Measurements from ENCODE around the gene IGFL4. TPM values are rescaled to one million over a fixed set of nuclear protein-coding genes. Genes with fewer than 3 reads are reported as not detected.

IGFL4 gene
- total RNA-seq, 1 donor from 2014 or later: not detected

DNA sequence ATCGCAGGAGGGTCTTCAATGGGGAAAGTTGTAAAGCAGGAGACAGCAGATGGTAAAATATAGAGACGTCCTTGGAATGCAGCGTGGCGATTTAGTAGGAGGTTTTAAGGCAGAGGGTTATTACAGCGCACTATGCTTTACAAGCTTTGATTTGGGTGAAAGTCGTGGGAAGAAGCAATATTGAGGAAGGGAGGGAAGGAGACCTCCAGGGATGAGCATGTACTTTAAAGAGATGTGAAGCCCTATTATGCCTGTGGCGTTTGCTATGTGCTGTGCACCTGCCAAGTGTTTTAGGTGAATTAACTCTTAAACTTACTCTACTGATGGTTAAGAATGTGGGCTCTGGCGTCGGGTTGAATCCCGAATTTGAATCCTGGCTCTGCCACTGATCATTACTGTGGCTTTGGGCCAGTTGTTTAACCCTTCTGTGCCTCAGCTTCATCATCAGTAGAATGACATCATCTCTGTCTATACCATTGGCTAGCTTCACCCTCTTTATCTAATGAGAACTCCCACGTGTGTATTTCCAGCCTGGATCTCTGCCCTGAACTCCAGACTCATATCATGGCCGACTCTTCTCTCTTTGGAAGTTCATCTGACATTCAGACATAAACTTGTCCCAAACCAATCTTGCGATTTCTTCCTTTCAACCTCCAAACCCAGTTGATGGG lies 45.0 kb downstream of the IGFL4 start:
- no peaks in the 10 kb centered on the region for H3K9me3 Mint-ChIP-seq (ENCODE audit: unreplicated experiment)
- H3K27ac Mint-ChIP-seq (ENCODE audit: unreplicated experiment): no peak overlapping the region

DNA sequence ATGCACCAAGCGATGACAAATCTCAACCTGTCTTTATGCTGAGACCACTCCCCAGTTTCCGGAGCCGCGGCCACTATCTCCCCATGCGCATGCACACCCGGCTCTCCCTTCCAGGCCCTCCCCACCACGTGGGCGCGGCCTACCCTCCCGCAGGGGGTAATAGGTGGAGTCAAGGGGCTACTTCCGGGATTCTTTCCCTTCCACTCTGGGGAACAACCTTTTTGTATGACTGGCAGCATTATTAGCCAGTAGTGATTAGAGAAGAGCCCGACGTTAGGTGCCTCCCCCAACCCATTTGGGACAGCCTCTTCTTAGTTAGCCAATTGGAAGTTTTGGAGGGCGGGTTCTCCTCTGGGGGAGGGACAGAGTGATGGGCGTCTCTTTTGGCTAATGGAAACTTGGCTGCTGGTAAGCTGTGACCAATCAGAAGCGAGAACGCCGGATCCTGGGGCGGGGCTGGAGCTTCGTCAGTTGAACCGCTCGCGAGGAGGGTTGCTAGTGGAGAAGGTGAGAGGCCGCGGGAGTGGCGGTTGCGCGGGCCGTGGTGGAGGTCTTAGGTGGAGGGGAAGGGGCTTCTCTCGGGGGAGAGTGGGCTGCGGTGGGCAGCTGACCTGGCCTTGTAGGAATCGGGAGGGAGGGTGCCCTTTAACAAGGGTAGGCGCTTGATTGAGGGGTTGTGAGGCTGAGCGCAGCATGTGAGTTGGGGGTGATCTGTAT lies 45.6 kb downstream of the IGFL4 start, which contains the start of gene CCDC61:
CCDC61 (plus strand) TSS at position 470 of the 717 bp plus-strand sequence. CDS start 7,552 bp downstream, outside the sequence.
- peak; percentile 94 for DNase-seq (ENCODE audit: low spot score)
- Mint-ChIP-seq H3K4me3 (ENCODE audit: unreplicated experiment) (peak within 1 kb of the TSS; percentile 29), H3K27ac (ENCODE audit: unreplicated experiment) (no peak within 1 kb of the TSS), H3K27me3 (ENCODE audit: unreplicated experiment) (peaks cover 5% of the 10 kb centered on the region), H3K36me3 (ENCODE audit: low read depth, unreplicated experiment) (peaks cover 4% of the 10 kb centered on the region), H3K4me1 (ENCODE audit: unreplicated experiment) (peaks cover 15% of the 10 kb centered on the region), H3K9me3 (ENCODE audit: unreplicated experiment) (no peaks in the 10 kb centered on the region)
- TF ChIP-seq, protein P1, sequence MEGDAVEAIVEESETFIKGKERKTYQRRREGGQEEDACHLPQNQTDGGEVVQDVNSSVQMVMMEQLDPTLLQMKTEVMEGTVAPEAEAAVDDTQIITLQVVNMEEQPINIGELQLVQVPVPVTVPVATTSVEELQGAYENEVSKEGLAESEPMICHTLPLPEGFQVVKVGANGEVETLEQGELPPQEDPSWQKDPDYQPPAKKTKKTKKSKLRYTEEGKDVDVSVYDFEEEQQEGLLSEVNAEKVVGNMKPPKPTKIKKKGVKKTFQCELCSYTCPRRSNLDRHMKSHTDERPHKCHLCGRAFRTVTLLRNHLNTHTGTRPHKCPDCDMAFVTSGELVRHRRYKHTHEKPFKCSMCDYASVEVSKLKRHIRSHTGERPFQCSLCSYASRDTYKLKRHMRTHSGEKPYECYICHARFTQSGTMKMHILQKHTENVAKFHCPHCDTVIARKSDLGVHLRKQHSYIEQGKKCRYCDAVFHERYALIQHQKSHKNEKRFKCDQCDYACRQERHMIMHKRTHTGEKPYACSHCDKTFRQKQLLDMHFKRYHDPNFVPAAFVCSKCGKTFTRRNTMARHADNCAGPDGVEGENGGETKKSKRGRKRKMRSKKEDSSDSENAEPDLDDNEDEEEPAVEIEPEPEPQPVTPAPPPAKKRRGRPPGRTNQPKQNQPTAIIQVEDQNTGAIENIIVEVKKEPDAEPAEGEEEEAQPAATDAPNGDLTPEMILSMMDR (IDR thresholded peaks at IDR 0.05; ENCODE audit: unreplicated experiment): no peak

More for the DNA sequence above, 45.0 kb downstream of the IGFL4 start:
- H3K4me1 Mint-ChIP-seq (ENCODE audit: unreplicated experiment): peaks cover 19% of the 10 kb centered on the region
- TF ChIP-seq, protein P1 (IDR thresholded peaks at IDR 0.05; ENCODE audit: unreplicated experiment): no peak
- no peak for DNase-seq (ENCODE audit: low spot score)
- H3K4me3 Mint-ChIP-seq (ENCODE audit: unreplicated experiment): no peak overlapping the region
- peaks cover 4% of the 10 kb centered on the region for H3K36me3 Mint-ChIP-seq (ENCODE audit: low read depth, unreplicated experiment)
- H3K27me3 Mint-ChIP-seq (ENCODE audit: unreplicated experiment): peaks cover 4% of the 10 kb centered on the region

DNA sequence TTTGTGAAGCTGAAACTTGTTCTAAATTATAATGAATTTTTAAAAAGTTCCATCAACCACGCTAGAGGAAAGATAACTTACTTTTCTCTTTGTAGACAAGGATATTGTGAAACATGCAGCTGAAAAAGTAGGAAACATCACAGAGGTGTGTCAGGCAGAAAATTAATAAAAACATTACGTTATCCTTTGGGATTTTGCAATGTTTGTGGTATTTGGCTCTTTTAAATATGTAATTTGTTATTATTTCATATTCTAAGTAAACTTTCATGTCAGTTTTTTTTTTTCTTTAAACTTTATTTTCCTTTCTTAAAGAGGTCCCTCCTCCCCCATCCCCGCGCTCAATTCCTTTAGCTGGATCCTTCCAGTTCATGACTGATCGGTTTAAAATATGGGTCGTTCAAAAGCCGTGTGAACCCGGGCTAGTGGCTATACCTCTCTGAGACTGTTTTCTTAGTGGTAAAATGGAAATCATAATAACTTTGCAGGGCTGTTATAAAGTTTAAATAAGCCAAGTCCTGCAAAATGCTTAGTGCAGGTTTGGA lies 46.3 kb downstream of the IGFL4 start:
- Mint-ChIP-seq H3K36me3 (ENCODE audit: low read depth, unreplicated experiment) (peaks cover 3% of the 10 kb centered on the region), H3K27me3 (ENCODE audit: unreplicated experiment) (peaks cover 8% of the 10 kb centered on the region), H3K9me3 (ENCODE audit: unreplicated experiment) (no peaks in the 10 kb centered on the region), H3K27ac (ENCODE audit: unreplicated experiment) (no peak overlapping the region), H3K4me3 (ENCODE audit: unreplicated experiment) (peak overlapping the region; percentile 29), H3K4me1 (ENCODE audit: unreplicated experiment) (peaks cover 10% of the 10 kb centered on the region)
- TF ChIP-seq, protein P1 (IDR thresholded peaks at IDR 0.05; ENCODE audit: unreplicated experiment): no peak
- DNase-seq (ENCODE audit: low spot score): no peak

GRCh38 chr19:45990113-45990728 lies 50.6 kb downstream of the IGFL4 start:
- Mint-ChIP-seq H3K4me3 (ENCODE audit: unreplicated experiment) (no peak overlapping the region), H3K9me3 (ENCODE audit: unreplicated experiment) (no peaks in the 10 kb centered on the region), H3K27me3 (ENCODE audit: unreplicated experiment) (peaks cover 7% of the 10 kb centered on the region), H3K4me1 (ENCODE audit: unreplicated experiment) (no peaks in the 10 kb centered on the region), H3K27ac (ENCODE audit: unreplicated experiment) (no peak overlapping the region), H3K36me3 (ENCODE audit: low read depth, unreplicated experiment) (no peaks in the 10 kb centered on the region)
- no peak for DNase-seq (ENCODE audit: low spot score)
- TF ChIP-seq, protein P1 (IDR thresholded peaks at IDR 0.05; ENCODE audit: unreplicated experiment): no peak

Small RNA genes lying within 50 kb of the gene (microRNA-seq; reads per million reads assigned to microRNA genes)
- 330 reads per million, percentile 89 among the genes with 10 or more reads in this experiment for gene MIR769 (ENCODE audit: unreplicated experiment)

Other genes with a start within 250 kb of the IGFL4 start
- 95.3 TPM for gene DMWD, start 248.2 kb downstream of the IGFL4 start, total RNA-seq (ENCODE audit: unreplicated experiment)
- gene RSPH6A, start 225.7 kb downstream of the IGFL4 start, total RNA-seq (ENCODE audit: unreplicated experiment): 0.28 TPM
- gene SYMPK, start 177.9 kb downstream of the IGFL4 start, total RNA-seq (ENCODE audit: unreplicated experiment): 70.7 TPM
- gene FOXA3, start 176.7 kb downstream of the IGFL4 start, total RNA-seq (ENCODE audit: unreplicated experiment): 1.1 TPM
- 17.6 TPM for gene IRF2BP1, start 154.9 kb downstream of the IGFL4 start, total RNA-seq (ENCODE audit: unreplicated experiment)
- 9.0 TPM for gene MYPOP, start 138.4 kb downstream of the IGFL4 start, total RNA-seq (ENCODE audit: unreplicated experiment)
- gene NANOS2, start 126.2 kb downstream of the IGFL4 start, total RNA-seq (ENCODE audit: unreplicated experiment): not detected
- gene NOVA2, start 67.1 kb downstream of the IGFL4 start, total RNA-seq (ENCODE audit: unreplicated experiment): 86.0 TPM
- gene CCDC61, start 45.5 kb downstream of the IGFL4 start, total RNA-seq (ENCODE audit: unreplicated experiment): 9.5 TPM
- gene PGLYRP1, start 17.9 kb downstream of the IGFL4 start, total RNA-seq (ENCODE audit: unreplicated experiment): 0.54 TPM
- gene IGFL3, start 83.7 kb upstream of the IGFL4 start, total RNA-seq (ENCODE audit: unreplicated experiment): not detected
- not detected for gene IGFL2, start 107.2 kb upstream of the IGFL4 start, total RNA-seq (ENCODE audit: unreplicated experiment)
- gene IGFL1, start 188.7 kb upstream of the IGFL4 start, total RNA-seq (ENCODE audit: unreplicated experiment): not detected

Data from endothelial cell (in vitro differentiated cells).